ENCODE measurements around the gene IL10RB.

GRCh38 chr21:33293811-33294216, 27.6 kb downstream of the IL10RB start:
- TF ChIP-seq, protein P1, sequence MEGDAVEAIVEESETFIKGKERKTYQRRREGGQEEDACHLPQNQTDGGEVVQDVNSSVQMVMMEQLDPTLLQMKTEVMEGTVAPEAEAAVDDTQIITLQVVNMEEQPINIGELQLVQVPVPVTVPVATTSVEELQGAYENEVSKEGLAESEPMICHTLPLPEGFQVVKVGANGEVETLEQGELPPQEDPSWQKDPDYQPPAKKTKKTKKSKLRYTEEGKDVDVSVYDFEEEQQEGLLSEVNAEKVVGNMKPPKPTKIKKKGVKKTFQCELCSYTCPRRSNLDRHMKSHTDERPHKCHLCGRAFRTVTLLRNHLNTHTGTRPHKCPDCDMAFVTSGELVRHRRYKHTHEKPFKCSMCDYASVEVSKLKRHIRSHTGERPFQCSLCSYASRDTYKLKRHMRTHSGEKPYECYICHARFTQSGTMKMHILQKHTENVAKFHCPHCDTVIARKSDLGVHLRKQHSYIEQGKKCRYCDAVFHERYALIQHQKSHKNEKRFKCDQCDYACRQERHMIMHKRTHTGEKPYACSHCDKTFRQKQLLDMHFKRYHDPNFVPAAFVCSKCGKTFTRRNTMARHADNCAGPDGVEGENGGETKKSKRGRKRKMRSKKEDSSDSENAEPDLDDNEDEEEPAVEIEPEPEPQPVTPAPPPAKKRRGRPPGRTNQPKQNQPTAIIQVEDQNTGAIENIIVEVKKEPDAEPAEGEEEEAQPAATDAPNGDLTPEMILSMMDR (conservative IDR thresholded peaks at IDR 0.05; ENCODE audit: low read depth in 2 of 2): no peak
- TF ChIP-seq ZNF331 (CRISPR knock-in tag; IDR thresholded peaks at IDR 0.05; ENCODE audit: low read depth): no peak
- no peak for TF ChIP-seq REST (IDR thresholded peaks at IDR 0.05; ENCODE audit: unreplicated experiment)
- TF ChIP-seq EZH2 (IDR thresholded peaks at IDR 0.05; ENCODE audit: low read depth, unreplicated experiment): no peak
- no peak for TF ChIP-seq JUNB (IDR thresholded peaks at IDR 0.05; ENCODE audit: unreplicated experiment)
- no peak for TF ChIP-seq CREB1 (CRISPR knock-in tag; IDR thresholded peaks at IDR 0.05; ENCODE audit: low read depth)
- no peak for TF ChIP-seq POLR2AphosphoS5 (IDR thresholded peaks at IDR 0.05; ENCODE audit: low read depth)
- TF ChIP-seq EZH2phosphoT487 (IDR thresholded peaks at IDR 0.05; ENCODE audit: unreplicated experiment): no peak
- TF ChIP-seq, protein P2, sequence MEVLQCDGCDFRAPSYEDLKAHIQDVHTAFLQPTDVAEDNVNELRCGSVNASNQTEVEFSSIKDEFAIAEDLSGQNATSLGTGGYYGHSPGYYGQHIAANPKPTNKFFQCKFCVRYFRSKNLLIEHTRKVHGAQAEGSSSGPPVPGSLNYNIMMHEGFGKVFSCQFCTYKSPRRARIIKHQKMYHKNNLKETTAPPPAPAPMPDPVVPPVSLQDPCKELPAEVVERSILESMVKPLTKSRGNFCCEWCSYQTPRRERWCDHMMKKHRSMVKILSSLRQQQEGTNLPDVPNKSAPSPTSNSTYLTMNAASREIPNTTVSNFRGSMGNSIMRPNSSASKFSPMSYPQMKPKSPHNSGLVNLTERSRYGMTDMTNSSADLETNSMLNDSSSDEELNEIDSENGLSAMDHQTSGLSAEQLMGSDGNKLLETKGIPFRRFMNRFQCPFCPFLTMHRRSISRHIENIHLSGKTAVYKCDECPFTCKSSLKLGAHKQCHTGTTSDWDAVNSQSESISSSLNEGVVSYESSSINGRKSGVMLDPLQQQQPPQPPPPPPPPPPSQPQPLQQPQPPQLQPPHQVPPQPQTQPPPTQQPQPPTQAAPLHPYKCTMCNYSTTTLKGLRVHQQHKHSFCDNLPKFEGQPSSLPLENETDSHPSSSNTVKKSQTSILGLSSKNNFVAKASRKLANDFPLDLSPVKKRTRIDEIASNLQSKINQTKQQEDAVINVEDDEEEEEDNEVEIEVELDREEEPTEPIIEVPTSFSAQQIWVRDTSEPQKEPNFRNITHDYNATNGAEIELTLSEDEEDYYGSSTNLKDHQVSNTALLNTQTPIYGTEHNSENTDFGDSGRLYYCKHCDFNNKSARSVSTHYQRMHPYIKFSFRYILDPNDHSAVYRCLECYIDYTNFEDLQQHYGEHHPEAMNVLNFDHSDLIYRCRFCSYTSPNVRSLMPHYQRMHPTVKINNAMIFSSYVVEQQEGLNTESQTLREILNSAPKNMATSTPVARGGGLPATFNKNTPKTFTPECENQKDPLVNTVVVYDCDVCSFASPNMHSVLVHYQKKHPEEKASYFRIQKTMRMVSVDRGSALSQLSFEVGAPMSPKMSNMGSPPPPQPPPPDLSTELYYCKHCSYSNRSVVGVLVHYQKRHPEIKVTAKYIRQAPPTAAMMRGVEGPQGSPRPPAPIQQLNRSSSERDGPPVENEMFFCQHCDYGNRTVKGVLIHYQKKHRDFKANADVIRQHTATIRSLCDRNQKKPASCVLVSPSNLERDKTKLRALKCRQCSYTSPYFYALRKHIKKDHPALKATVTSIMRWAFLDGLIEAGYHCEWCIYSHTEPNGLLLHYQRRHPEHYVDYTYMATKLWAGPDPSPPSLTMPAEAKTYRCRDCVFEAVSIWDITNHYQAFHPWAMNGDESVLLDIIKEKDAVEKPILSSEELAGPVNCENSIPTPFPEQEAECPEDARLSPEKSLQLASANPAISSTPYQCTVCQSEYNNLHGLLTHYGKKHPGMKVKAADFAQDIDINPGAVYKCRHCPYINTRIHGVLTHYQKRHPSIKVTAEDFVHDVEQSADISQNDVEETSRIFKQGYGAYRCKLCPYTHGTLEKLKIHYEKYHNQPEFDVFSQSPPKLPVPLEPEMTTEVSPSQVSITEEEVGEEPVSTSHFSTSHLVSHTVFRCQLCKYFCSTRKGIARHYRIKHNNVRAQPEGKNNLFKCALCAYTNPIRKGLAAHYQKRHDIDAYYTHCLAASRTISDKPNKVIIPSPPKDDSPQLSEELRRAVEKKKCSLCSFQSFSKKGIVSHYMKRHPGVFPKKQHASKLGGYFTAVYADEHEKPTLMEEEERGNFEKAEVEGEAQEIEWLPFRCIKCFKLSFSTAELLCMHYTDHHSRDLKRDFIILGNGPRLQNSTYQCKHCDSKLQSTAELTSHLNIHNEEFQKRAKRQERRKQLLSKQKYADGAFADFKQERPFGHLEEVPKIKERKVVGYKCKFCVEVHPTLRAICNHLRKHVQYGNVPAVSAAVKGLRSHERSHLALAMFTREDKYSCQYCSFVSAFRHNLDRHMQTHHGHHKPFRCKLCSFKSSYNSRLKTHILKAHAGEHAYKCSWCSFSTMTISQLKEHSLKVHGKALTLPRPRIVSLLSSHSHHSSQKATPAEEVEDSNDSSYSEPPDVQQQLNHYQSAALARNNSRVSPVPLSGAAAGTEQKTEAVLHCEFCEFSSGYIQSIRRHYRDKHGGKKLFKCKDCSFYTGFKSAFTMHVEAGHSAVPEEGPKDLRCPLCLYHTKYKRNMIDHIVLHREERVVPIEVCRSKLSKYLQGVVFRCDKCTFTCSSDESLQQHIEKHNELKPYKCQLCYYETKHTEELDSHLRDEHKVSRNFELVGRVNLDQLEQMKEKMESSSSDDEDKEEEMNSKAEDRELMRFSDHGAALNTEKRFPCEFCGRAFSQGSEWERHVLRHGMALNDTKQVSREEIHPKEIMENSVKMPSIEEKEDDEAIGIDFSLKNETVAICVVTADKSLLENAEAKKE (CRISPR knock-in tag; IDR thresholded peaks at IDR 0.05): no peak
- TF ChIP-seq, protein P3, sequence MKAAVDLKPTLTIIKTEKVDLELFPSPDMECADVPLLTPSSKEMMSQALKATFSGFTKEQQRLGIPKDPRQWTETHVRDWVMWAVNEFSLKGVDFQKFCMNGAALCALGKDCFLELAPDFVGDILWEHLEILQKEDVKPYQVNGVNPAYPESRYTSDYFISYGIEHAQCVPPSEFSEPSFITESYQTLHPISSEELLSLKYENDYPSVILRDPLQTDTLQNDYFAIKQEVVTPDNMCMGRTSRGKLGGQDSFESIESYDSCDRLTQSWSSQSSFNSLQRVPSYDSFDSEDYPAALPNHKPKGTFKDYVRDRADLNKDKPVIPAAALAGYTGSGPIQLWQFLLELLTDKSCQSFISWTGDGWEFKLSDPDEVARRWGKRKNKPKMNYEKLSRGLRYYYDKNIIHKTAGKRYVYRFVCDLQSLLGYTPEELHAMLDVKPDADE (IDR thresholded peaks at IDR 0.05): no peak
- no peak for TF ChIP-seq ZNF114 (CRISPR knock-in tag; IDR thresholded peaks at IDR 0.05)
- TF ChIP-seq STAT1 (IDR thresholded peaks at IDR 0.05; ENCODE audit: unreplicated experiment): no peak
- TF ChIP-seq NANOG (IDR thresholded peaks at IDR 0.05; ENCODE audit: borderline replicate concordance): no peak
